T-cell (primary cell): ENCODE measurements around the gene TSHR. TPM values are rescaled to one million over a fixed set of nuclear protein-coding genes. Genes with fewer than 3 reads are reported as not detected.

Experiments
- ATAC-seq, 4 experiments: fragments of 200-7000 bp in 3 of 4; fragments of 150-1000 bp in 1 of 4; cut with Tn5 transposase; replicated peaks in 1 of 4; 1 replicate in 3 of 4; 2 replicates in 1 of 4; pipeline ENCODE4 v1.10.0; 2021; ENCODE audit warnings: moderate library complexity in 3 of 4, mild to moderate bottlenecking in 2 of 4, moderate number of reproducible peaks in 1 of 4
- CTCF ChIA-PET, 2 donors: fragments of 300-600 bp; sonication (Branson Sonifier 250); formaldehyde crosslinking; loops; one replicate each; lab custom pipeline; 2022; ENCODE audit warnings: antibody characterized with exemption in 2 of 2; lab: Charles Lee
- POLR2A ChIA-PET, 2 donors: fragments of 300-600 bp; sonication (Branson Sonifier 250); formaldehyde crosslinking; loops; one replicate each; lab custom pipeline; 2022; ENCODE audit warnings: antibody characterized with exemption in 2 of 2; lab: Charles Lee
- DNase-seq, 35 experiments: peaks; one replicate each; pipeline versions ENCODE4 v3.0.0 to v3.0.0-alpha.2; 2013 to 2023
- H3K27ac ChIP-seq: one replicate; pipeline ENCODE4 v1.5.1; 2013; ENCODE audit warnings: low read length
- H3K27me3 ChIP-seq, 2 experiments: replicated peaks in 1 of 2; 1 replicate in 1 of 2; 2 replicates in 1 of 2; pipeline versions ENCODE4 v1.6.1 to v1.7.0; 2013; ENCODE audit warnings: low read length in 1 of 2, mixed read lengths in 1 of 2; ENCODE audit not compliant: control insufficient read depth in 2 of 2, insufficient read depth in 2 of 2; ENCODE audit errors: extremely low read depth in 1 of 2
- H3K36me3 ChIP-seq, 2 donors: 1 replicate in 1 of 2; 2 replicates in 1 of 2; pipeline versions ENCODE4 v1.6.1 to v1.7.0; 2013; ENCODE audit warnings: low read length in 1 of 2; ENCODE audit not compliant: control insufficient read depth in 2 of 2, insufficient read depth in 1 of 2; ENCODE audit errors: extremely low read depth in 1 of 2
- H3K4me1 ChIP-seq, 2 experiments: 1 replicate in 1 of 2; 2 replicates in 1 of 2; pipeline versions ENCODE4 v1.6.1 to v1.7.0; 2013; ENCODE audit warnings: low read length in 2 of 2, mixed read lengths in 1 of 2; ENCODE audit not compliant: insufficient read depth in 2 of 2, control insufficient read depth in 1 of 2; ENCODE audit errors: extremely low read depth in 1 of 2
- H3K4me3 ChIP-seq, 2 donors: 1 replicate in 1 of 2; 2 replicates in 1 of 2; pipeline versions ENCODE4 v1.5.1 to v1.7.0; 2013; ENCODE audit warnings: mild to moderate bottlenecking in 2 of 2, low read length in 1 of 2, moderate library complexity in 1 of 2; ENCODE audit not compliant: control insufficient read depth in 1 of 2; ENCODE audit errors: extremely low read depth in 1 of 2
- H3K9me3 ChIP-seq: 2 replicates; pipeline ENCODE4 v1.7.0; 2013
- H3K27ac Mint-ChIP-seq, 2 donors: one replicate each; pipeline ENCODE4 v1.8.0; 2020 to 2021; ENCODE audit warnings: mild to moderate bottlenecking in 2 of 2, mixed read lengths in 2 of 2
- H3K27me3 Mint-ChIP-seq, 2 donors: one replicate each; pipeline ENCODE4 v1.8.0; 2021 to 2022; ENCODE audit warnings: mixed read lengths in 2 of 2
- H3K36me3 Mint-ChIP-seq: one replicate; pipeline ENCODE4 v1.8.0; 2021; ENCODE audit warnings: mixed read lengths
- H3K4me1 Mint-ChIP-seq, 3 donors: one replicate each; pipeline ENCODE4 v1.8.0; 2020 to 2022; ENCODE audit warnings: mixed read lengths in 3 of 3, mild to moderate bottlenecking in 1 of 3
- H3K4me3 Mint-ChIP-seq, 3 donors: one replicate each; pipeline ENCODE4 v1.8.0; 2020 to 2022; ENCODE audit warnings: mild to moderate bottlenecking in 3 of 3, mixed read lengths in 3 of 3, moderate library complexity in 3 of 3
- H3K9me3 Mint-ChIP-seq, 3 donors: one replicate each; pipeline ENCODE4 v1.8.0; 2020 to 2022; ENCODE audit warnings: mixed read lengths in 3 of 3
- WGBS: methylation state at CpG from one replicate; pipeline ENCODE4 v1.1.5; 2013; ENCODE audit warnings: missing lambda C conversion rate; ENCODE audit not compliant: insufficient coverage; 5-methylcytosine and 5-hydroxymethylcytosine counted together
- total RNA-seq, 35 experiments: library from RNA in 6 of 35; stranded (reverse) in 6 of 35; fragments of 120-200 nt in 1 of 35; gene quantifications; one replicate each; pipeline versions ENCODE4 v1.2.1 to v1.2.4 and lab custom pipeline; 2013 to 2026

TSHR gene
- total RNA-seq, 5 donors from 2014 or later (not counting 1 experiment from before 2014, with no cell fraction given) = 0.25 to 1.7 (median 0.86) TPM

DNA sequence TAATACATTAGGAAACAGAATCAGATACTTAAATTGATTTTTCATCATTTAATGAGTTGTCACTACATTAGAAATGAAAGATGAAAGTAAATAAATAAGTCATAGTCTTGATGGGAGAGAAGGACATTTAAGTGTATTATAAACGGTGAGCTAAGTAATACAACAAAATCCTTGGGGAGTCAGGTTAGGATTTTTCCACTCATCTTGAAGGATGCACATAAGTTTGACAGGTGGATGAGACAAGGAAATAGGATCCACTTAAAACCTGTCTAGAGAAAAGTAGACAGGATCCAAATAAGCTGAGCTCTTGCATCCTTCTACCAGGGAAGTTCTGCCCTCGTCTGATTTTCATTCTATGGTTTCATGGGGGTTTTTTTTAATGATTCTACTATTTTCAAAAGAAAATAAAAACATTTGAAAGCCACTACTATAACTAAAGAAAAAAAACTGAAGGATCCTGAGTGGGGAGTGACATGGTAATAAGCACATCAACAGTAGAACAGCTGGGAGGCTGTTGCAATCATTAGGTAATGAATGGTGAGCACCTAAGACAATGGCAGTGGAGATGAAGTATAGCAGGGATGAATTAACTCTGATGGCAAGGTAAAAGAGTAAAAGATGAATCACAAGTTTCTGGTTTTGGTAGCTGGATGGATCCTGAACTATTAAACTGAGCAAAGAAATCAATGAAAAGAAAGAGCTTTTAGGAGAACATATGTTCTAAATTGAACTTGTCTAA is 30.9 kb upstream of the TSHR start:
- H3K4me3 Mint-ChIP-seq = no peak overlapping the region
- no peak for ATAC-seq
- H3K27ac Mint-ChIP-seq = no peak overlapping the region
- no peaks in the 10 kb centered on the region for H3K36me3 ChIP-seq
- no peak for DNase-seq
- peaks cover 43% of the 10 kb centered on the region for H3K36me3 Mint-ChIP-seq
- peaks cover 0 to 13% (median 8%) of the 10 kb centered on the region in 3 donors for H3K4me1 Mint-ChIP-seq
- POLR2A ChIA-PET = interaction anchor here in 1 of 2 donors (0.7 kb wide), 1 partner anchor 57 kb away, joined by 4 read pairs; no protein-coding TSS in a partner anchor
- CTCF ChIA-PET = no interaction called here
- no peaks in the 10 kb centered on the region for H3K9me3 ChIP-seq
- no peak overlapping the region for H3K4me3 ChIP-seq
- H3K27me3 ChIP-seq = no peaks in the 10 kb centered on the region
- H3K27ac ChIP-seq = no peak overlapping the region
- peaks cover 0 to 5% (median 0%) of the 10 kb centered on the region in 3 donors for H3K9me3 Mint-ChIP-seq
- no peaks in the 10 kb centered on the region for H3K27me3 Mint-ChIP-seq
- 100% methylated on average over 1 of the region's 2 CpGs for WGBS
- peaks cover 0 to 1% of the 10 kb centered on the region in 2 experiments for H3K4me1 ChIP-seq

DNA sequence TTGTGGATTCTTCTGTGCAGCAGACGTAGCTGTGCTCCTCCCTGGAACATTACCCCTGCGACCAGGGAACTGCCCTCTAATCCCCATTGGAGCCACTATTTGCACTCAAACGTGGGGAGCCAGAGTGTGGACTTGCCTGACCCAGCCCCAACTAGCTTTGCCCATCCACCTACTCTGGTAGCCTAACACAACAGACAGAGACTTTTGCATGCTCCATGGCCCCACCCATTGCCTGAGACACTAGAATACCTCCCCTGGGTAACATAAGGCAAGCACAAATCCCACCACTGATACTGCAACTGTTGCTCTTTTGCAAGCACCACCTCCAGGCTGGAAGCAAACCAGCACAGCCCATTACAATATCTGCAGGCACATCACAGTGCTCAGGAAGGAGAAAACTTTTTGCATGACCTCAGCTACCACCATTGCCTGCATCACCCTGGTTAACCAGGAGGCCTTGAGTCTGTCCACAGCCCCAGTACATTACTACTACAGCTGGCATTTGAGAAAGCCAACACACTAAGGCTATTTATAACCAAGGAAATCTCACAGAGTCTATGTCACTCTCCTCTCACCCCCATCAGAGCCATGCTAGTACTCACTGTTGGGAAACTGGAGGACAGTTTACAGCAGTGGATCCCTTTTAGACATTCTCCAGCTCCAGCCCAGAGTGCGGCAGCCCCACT is 28.9 kb upstream of the TSHR start:
- ChIA-PET POLR2A (no interaction called here), CTCF (interaction anchor here in 1 of 2 donors (0.5 kb wide), 1 partner anchor 232 kb away, joined by 4 read pairs; no protein-coding TSS in a partner anchor)
- Mint-ChIP-seq H3K36me3 (peaks cover 38% of the 10 kb centered on the region), H3K27ac (no peak overlapping the region), H3K4me1 (peaks cover 16 to 33% (median 28%) of the 10 kb centered on the region in 3 donors), H3K9me3 (peaks cover 0 to 5% (median 0%) of the 10 kb centered on the region in 3 donors), H3K4me3 (no peak overlapping the region), H3K27me3 (no peaks in the 10 kb centered on the region)
- Histone ChIP-seq H3K4me3 (no peak overlapping the region), H3K27ac (no peak overlapping the region), H3K36me3 (no peaks in the 10 kb centered on the region), H3K27me3 (no peaks in the 10 kb centered on the region), H3K9me3 (no peaks in the 10 kb centered on the region), H3K4me1 (peaks cover 7 to 18% of the 10 kb centered on the region in 2 experiments)
- 91% methylated on average over 4 of the region's 4 CpGs for WGBS
- ATAC-seq (no peak), DNase-seq (no peak)

DNA sequence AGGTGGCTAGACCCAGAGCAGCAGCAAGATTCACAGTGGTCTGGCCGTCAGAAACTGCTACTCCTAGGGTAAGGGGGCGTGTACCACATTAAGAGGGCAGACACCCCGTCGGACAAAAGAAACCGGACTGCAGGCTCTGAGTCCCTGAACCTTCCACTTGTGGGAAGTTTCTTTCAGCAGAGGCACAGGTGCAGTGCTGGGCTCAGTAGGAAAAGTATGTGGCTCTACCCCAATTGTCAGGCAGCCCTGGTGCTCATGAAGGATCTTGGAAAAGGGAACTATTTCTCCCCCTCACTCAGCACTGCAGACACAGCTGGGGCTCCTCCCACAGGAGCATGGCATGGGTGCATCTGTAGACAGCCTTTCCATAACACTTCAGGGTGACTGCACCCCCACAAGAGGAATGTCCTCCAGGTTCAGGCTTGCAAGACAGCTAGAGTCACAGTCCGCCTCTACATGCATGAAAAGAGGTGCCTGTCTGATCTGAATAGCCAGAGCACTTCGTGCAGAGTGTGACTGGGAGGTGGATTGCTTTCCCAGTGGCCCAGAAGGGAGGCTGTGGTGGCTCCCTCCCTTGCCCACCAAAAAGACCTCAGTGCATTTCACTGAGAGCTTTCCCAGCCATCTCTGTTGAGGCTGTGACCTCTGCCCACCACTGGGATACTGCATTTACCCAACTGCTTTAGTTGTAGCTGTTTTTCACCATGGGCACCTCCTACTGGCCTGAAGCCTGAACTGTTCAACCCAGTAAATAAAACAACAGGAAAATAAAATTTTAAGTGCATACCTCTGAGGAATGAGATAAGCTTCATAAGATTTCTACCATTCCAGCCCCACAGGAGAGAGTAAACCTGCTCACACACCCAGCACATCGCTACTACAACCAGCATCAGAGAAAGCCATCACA is 28.1 kb upstream of the TSHR start:
- H3K36me3 ChIP-seq = no peaks in the 10 kb centered on the region
- peaks cover 7 to 21% of the 10 kb centered on the region in 2 experiments for H3K4me1 ChIP-seq
- no peaks in the 10 kb centered on the region for H3K27me3 Mint-ChIP-seq
- H3K4me1 Mint-ChIP-seq = peaks cover 22 to 40% (median 36%) of the 10 kb centered on the region in 3 donors
- no peak overlapping the region for H3K4me3 Mint-ChIP-seq
- no peak for DNase-seq
- no peak overlapping the region for H3K27ac Mint-ChIP-seq
- H3K9me3 ChIP-seq = no peaks in the 10 kb centered on the region
- ChIA-PET POLR2A (no interaction called here), CTCF (no interaction called here)
- 92% methylated on average over 8 of the region's 8 CpGs for WGBS
- peaks cover 0 to 5% (median 0%) of the 10 kb centered on the region in 3 donors for H3K9me3 Mint-ChIP-seq
- no peak overlapping the region for H3K27ac ChIP-seq
- no peak overlapping the region for H3K4me3 ChIP-seq
- peaks cover 35% of the 10 kb centered on the region for H3K36me3 Mint-ChIP-seq
- no peaks in the 10 kb centered on the region for H3K27me3 ChIP-seq
- no peak for ATAC-seq

DNA sequence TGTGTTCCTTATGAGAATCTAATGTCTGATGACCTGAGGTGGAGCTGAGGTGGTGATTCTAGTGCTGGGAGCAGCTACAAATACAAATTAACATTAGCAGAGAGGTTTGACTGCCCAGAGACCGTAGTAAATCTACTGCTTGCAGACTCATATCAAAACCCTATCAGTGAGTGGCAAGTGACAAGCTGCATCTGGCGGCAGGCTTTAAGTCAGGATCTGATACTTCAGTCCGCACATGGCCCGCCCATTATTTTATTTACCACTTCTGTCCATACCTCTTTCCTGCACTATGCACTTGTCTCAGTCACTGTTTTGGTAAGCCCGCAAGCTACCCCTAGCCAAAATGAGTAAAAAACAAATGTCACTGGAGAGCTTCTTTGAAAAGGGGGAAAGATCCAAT is 25.3 kb upstream of the TSHR start:
- no peaks in the 10 kb centered on the region for H3K27me3 Mint-ChIP-seq
- POLR2A ChIA-PET = interaction anchor here in 1 of 2 donors (0.6 kb wide), 1 partner anchor 430 kb away, joined by 3 read pairs; no protein-coding TSS in a partner anchor
- peak overlapping the region; percentile 70 to 90 for H3K27ac Mint-ChIP-seq
- Histone ChIP-seq H3K4me3 (no peak overlapping the region), H3K36me3 (no peaks in the 10 kb centered on the region), H3K27me3 (no peaks in the 10 kb centered on the region), H3K4me1 (peaks cover 7 to 21% of the 10 kb centered on the region in 2 experiments), H3K27ac (peak overlapping the region; percentile 57), H3K9me3 (no peaks in the 10 kb centered on the region)
- H3K9me3 Mint-ChIP-seq = peaks cover 0 to under 1% (median 0%) of the 10 kb centered on the region in 3 donors
- CTCF ChIA-PET = interaction anchor here (0.6 to 1.8 kb wide), 3 partner anchors 37 to 62 kb away, joined by 3 to 9 read pairs (median 5); no protein-coding TSS in a partner anchor
- peaks cover 22 to 51% (median 40%) of the 10 kb centered on the region in 3 donors for H3K4me1 Mint-ChIP-seq
- ATAC-seq (no peak), DNase-seq (no peak)
- H3K36me3 Mint-ChIP-seq = peaks cover 18% of the 10 kb centered on the region
- peak overlapping the region in 2 of 3 donors; percentile 10 to 55 for H3K4me3 Mint-ChIP-seq
- WGBS = 22% methylated on average over 3 of the region's 5 CpGs

DNA sequence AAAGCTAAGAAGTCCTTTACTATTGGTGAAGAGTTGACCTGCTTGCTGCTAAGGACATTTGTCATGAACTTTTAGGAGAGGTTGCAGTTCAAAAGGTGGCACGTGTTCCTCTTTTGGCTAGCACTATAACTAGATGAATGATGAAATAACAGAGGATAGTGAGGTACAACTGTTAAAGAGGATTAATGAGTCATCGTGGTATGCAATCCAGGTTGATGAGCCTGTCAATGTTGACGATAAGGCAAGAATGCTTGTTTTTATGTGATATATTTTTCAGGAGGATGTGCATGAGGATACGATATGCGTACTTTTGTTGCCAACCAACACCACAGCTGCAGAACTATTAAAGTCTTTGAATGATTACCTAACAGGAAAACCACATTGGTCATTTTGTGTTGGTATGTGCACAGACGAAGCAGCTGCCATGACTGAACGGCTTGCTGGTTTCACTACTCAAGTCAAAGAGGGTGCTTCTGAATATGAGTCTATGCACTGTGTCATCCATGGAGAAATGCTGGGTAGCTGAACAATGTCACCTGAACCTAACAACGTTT is 24.5 kb upstream of the TSHR start:
- POLR2A ChIA-PET = interaction anchor here in 1 of 2 donors (0.6 to 1.1 kb wide), 2 partner anchors 61 to 288 kb away, joined by 3 to 4 read pairs; no protein-coding TSS in a partner anchor
- Mint-ChIP-seq H3K27me3 (no peaks in the 10 kb centered on the region), H3K4me1 (peaks cover 23 to 51% (median 42%) of the 10 kb centered on the region in 3 donors)

More for the DNA sequence above, 24.5 kb upstream of the TSHR start:
- DNase-seq (peak in 34 of 35 experiments; percentile 20 to 78 (median 53)), ATAC-seq (peak; percentile 87 to 93 (median 92))
- CTCF ChIA-PET = interaction anchor here (0.9 to 1.8 kb wide), 4 partner anchors 11 to 56 kb away, joined by 4 to 9 read pairs (median 4); no protein-coding TSS in a partner anchor
- WGBS = 0% methylated on average over 4 of the region's 8 CpGs
- no peaks in the 10 kb centered on the region for H3K27me3 ChIP-seq
- Mint-ChIP-seq H3K9me3 (no peaks in the 10 kb centered on the region), H3K36me3 (peaks cover 15% of the 10 kb centered on the region), H3K27ac (peak overlapping the region; percentile 70 to 90), H3K4me3 (peak overlapping the region; percentile 21 to 55 (median 41))
- peaks cover 7 to 21% of the 10 kb centered on the region in 2 experiments for H3K4me1 ChIP-seq
- H3K9me3 ChIP-seq = no peaks in the 10 kb centered on the region
- H3K36me3 ChIP-seq = no peaks in the 10 kb centered on the region
- H3K4me3 ChIP-seq = peak overlapping the region; percentile 10 to 18
- H3K27ac ChIP-seq = peak overlapping the region; percentile 57
